Ectodermal cell (in vitro differentiated cells): ENCODE results near the gene SAE1.
"Not testable (repeated sequence)": the region's sequence is repeated elsewhere in the genome, so short reads cannot be mapped to it uniquely, and the experiment has no call there.

ENCODE experiments used
- H3K27ac ChIP-seq: 2 replicates; pipeline ENCODE4 v1.7.0; 2013; ENCODE audit warnings: mild to moderate bottlenecking, low read depth, low read length; ENCODE audit not compliant: insufficient read depth, poor library complexity, severe bottlenecking
- H3K27me3 ChIP-seq: 2 replicates; pipeline ENCODE4 v1.7.0; 2013; ENCODE audit warnings: mild to moderate bottlenecking, low read length; ENCODE audit not compliant: insufficient read depth, control insufficient read depth, poor library complexity, severe bottlenecking
- H3K36me3 ChIP-seq: one replicate; pipeline ENCODE4 v1.7.0; 2013; ENCODE audit warnings: low read length; ENCODE audit not compliant: control insufficient read depth, insufficient read depth
- H3K4me1 ChIP-seq: one replicate; pipeline ENCODE4 v1.7.0; 2013; ENCODE audit warnings: low read length; ENCODE audit not compliant: control insufficient read depth, insufficient read depth
- H3K4me3 ChIP-seq: 2 replicates; pipeline ENCODE4 v1.7.0; 2013; ENCODE audit warnings: low read depth, low read length, control low read depth; ENCODE audit not compliant: insufficient read depth
- H3K9me3 ChIP-seq: 2 replicates; pipeline ENCODE4 v1.7.0; 2013; ENCODE audit warnings: mild to moderate bottlenecking, low read length, moderate library complexity; ENCODE audit not compliant: control insufficient read depth
- WGBS, 2 experiments: methylation state at CpG; one replicate each; pipeline ENCODE4 v1.1.7; 2013; ENCODE audit warnings: missing lambda C conversion rate in 2 of 2; 5-methylcytosine and 5-hydroxymethylcytosine counted together

Gene SAE1

DNA sequence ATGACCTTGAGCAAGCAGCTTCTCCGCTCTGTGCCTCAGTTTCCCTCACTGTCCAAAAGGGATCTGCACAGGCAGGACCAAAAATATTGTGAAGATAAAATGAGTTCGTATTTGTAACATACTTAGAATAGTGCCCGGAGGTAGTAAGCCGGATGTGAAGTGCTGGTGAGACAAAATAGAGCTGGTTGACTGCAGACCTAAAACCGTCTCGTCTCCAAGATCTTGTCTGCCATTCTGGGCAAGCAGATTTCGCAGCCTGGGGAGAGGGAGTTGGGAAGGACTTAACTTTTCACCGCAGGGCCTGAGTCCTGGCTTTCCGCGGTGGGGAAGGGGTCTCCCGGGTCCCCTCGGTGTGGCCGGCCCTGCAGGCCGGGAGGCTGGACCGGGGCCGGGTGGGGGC is 108.5 kb downstream of the SAE1 start:
- Histone ChIP-seq H3K4me3 (peak overlapping the region; percentile 34), H3K27me3 (peaks cover 56% of the 10 kb centered on the region)

GRCh38 chr19:47239610-47240296 is 109.1 kb downstream of the SAE1 start:
- 2 to 3% methylated on average over 62 of the region's 62 CpGs for WGBS, 2 experiments
- Histone ChIP-seq H3K36me3 (no peaks in the 10 kb centered on the region), H3K9me3 (no peaks in the 10 kb centered on the region), H3K4me1 (peaks cover 6% of the 10 kb centered on the region), H3K27ac (no peak overlapping the region), H3K27me3 (peaks cover 56% of the 10 kb centered on the region), H3K4me3 (peak overlapping the region; percentile 34)

More for the DNA sequence above, 108.5 kb downstream of the SAE1 start:
- H3K27ac ChIP-seq: no peak overlapping the region
- no peaks in the 10 kb centered on the region for H3K36me3 ChIP-seq
- peaks cover 6% of the 10 kb centered on the region for H3K4me1 ChIP-seq
- WGBS, 2 experiments: 16 to 18% methylated on average over 16 of the region's 16 CpGs
- no peaks in the 10 kb centered on the region for H3K9me3 ChIP-seq

DNA sequence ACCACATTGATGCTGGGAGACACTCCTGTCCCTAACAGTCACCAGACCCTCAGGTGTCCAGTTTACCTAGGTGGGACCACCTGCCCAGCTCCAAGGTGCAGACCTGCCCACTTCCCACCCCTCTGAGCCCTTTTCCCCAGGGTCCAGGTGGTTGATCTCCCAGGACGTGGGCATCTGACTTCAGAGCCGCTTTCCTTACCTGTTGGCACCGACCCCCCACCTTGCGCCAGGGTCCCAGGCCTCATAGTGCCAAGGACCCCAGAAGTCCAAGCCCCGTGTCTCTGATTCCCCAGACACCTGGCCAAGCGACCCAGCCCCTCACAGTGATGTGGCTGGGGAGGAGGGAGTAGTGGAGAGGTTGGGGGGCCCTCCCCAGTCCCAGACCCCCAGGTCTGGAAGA is 109.9 kb downstream of the SAE1 start:
- Histone ChIP-seq H3K4me1 (peaks cover 6% of the 10 kb centered on the region), H3K27ac (no peak overlapping the region), H3K9me3 (no peaks in the 10 kb centered on the region), H3K27me3 (peaks cover 56% of the 10 kb centered on the region), H3K36me3 (no peaks in the 10 kb centered on the region), H3K4me3 (no peak overlapping the region)
- WGBS, 2 experiments: 56 to 60% methylated on average over 6 of the region's 6 CpGs

GRCh38 chr19:47240996-47241918 is 110.6 kb downstream of the SAE1 start:
- H3K27me3 ChIP-seq: peaks cover 56% of the 10 kb centered on the region
- peaks cover 6% of the 10 kb centered on the region for H3K4me1 ChIP-seq
- no peak overlapping the region for H3K4me3 ChIP-seq
- no peaks in the 10 kb centered on the region for H3K36me3 ChIP-seq
- no peak overlapping the region for H3K27ac ChIP-seq
- no peaks in the 10 kb centered on the region for H3K9me3 ChIP-seq
- 15 to 16% methylated on average over 22 to 24 of the region's 27 CpGs for WGBS, 2 experiments

- Histone ChIP-seq H3K4me1 (peaks cover 6% of the 10 kb centered on the region), H3K36me3 (no peaks in the 10 kb centered on the region), H3K27me3 (peaks cover 56% of the 10 kb centered on the region), H3K4me3 (no peak overlapping the region), H3K27ac (no peak overlapping the region), H3K9me3 (no peaks in the 10 kb centered on the region)
- WGBS, 2 experiments: 94 to 96% methylated on average over 7 of the region's 7 CpGs
Measured at GRCh38 chr19:47241919-47242577, 111.4 kb downstream of the SAE1 start.

DNA sequence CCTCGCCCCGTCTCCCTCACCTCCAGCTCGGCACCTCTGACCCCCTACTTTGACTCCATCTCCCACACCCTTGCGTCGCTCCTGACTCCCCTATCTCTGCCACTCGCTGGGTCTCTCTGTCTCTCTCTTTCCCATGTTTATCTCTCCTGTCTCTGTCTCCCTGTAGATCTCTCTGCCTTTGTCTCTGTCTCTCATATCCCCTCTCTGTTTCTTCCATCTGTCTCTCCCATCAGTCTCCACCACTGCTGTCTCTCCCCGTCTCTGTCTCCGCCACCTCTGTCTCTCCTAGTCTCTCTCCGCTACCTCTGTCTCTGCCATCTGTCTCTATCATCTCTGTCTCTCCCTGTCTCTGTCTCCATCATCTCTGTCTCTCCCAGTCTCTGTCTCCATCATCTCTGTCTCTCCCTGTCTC is 112.7 kb downstream of the SAE1 start:
- WGBS, 2 experiments: 20 to 22% methylated on average over 9 of the region's 9 CpGs
- H3K4me1 ChIP-seq: peaks cover 6% of the 10 kb centered on the region
- H3K27me3 ChIP-seq: peaks cover 54% of the 10 kb centered on the region
- H3K4me3 ChIP-seq: peak overlapping the region; percentile 34
- H3K36me3 ChIP-seq: no peaks in the 10 kb centered on the region
- no peaks in the 10 kb centered on the region for H3K9me3 ChIP-seq
- no peak overlapping the region for H3K27ac ChIP-seq

GRCh38 chr19:47243776-47244547 is 113.3 kb downstream of the SAE1 start:
- peak overlapping the region; percentile 90 for H3K27ac ChIP-seq
- no peaks in the 10 kb centered on the region for H3K9me3 ChIP-seq
- no peaks in the 10 kb centered on the region for H3K36me3 ChIP-seq
- H3K4me3 ChIP-seq: peak overlapping the region; percentile 34
- WGBS, 2 experiments: 1 to 2% methylated on average over 46 of the region's 46 CpGs
- H3K4me1 ChIP-seq: peaks cover 6% of the 10 kb centered on the region
- peaks cover 48% of the 10 kb centered on the region for H3K27me3 ChIP-seq

- Histone ChIP-seq H3K4me1 (no peaks in the 10 kb centered on the region), H3K27ac (no peak overlapping the region), H3K27me3 (peaks cover 13% of the 10 kb centered on the region), H3K4me3 (no peak overlapping the region), H3K36me3 (no peaks in the 10 kb centered on the region), H3K9me3 (no peaks in the 10 kb centered on the region)
- 49% methylated on average over 23 of the region's 25 CpGs for WGBS, 2 experiments
Measured at GRCh38 chr19:47247308-47247990, 116.8 kb downstream of the SAE1 start.

DNA sequence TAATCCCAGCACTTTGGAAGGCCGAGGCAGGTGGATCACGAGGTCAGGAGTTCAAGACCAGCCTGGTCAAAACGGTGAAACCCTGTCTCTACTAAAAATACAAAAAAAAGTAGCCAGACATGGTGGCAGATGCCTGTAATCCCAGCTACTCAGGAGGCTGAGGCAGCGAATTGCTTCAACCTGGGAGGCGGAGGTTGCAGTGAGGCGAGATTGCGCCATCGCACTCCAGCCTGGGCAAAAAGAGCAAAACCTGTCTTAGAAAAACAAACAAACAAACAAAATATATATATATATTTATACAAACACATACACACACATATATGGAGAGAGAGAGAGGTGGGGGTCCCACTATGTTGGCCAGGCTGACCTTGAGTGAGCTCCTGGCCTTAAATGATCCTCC is 122.4 kb downstream of the SAE1 start:
- not testable (repeated sequence) for H3K27ac ChIP-seq, H3K4me3 ChIP-seq

More for the DNA sequence above, 122.4 kb downstream of the SAE1 start:
- not testable (repeated sequence) for H3K36me3 ChIP-seq, H3K4me1 ChIP-seq, H3K9me3 ChIP-seq, H3K27me3 ChIP-seq
- WGBS, 2 experiments: 83 to 91% methylated on average over 8 of the region's 8 CpGs
